HEK293 (cell line): ENCODE data around the gene NAA16.
A peak's percentile ranks its signal among the peaks of the same experiment; 100 is the strongest.

Experiments
- CTCF ChIA-PET: fragments of 350-600 bp; formaldehyde crosslinking; extraction: SDS; loops from one replicate; lab custom pipeline; 2021; ENCODE audit warnings: antibody characterized with exemption; lab: Yijun Ruan, JAX
- POLR2A ChIA-PET: fragments of 300-600 bp; formaldehyde crosslinking; extraction: SDS; loops from one replicate; lab custom pipeline; 2020; ENCODE audit warnings: antibody characterized with exemption, inconsistent platforms; lab: Yijun Ruan, JAX
- H3K27ac ChIP-seq: fragments of 200-500 bp; sonication (Bioruptor generic); 2 replicates; pipeline ENCODE4 v1.5.1; 2014; ENCODE audit warnings: low read depth, low read length, control low read depth, inconsistent platforms; ENCODE audit errors: extremely low read depth
- H3K36me3 ChIP-seq, 2 experiments: fragments of 200-500 bp in 1 of 2; sonication (Bioruptor generic) in 1 of 2; 1 replicate in 1 of 2; 2 replicates in 1 of 2; pipeline ENCODE4 v1.5.1; 2014 to 2017; ENCODE audit warnings: inconsistent platforms in 2 of 2, low read length in 2 of 2; ENCODE audit not compliant: control insufficient read depth in 2 of 2, insufficient read depth in 1 of 2
- H3K4me1 ChIP-seq: fragments of 200-500 bp; sonication (Bioruptor generic); 2 replicates; pipeline ENCODE4 v1.5.1; 2014; ENCODE audit warnings: mild to moderate bottlenecking, low read length, inconsistent platforms; ENCODE audit not compliant: control insufficient read depth, insufficient read depth
- H3K4me3 ChIP-seq: 2 replicates; pipeline ENCODE4 v1.5.1; 2011; ENCODE audit warnings: low read depth, mild to moderate bottlenecking, control low read depth, low read length, moderate library complexity
- H3K9me3 ChIP-seq: fragments of 200-500 bp; sonication (Bioruptor generic); 2 replicates; pipeline ENCODE4 v1.5.1; 2014; ENCODE audit warnings: low read depth, low read length, inconsistent platforms; ENCODE audit not compliant: control insufficient read depth, insufficient read depth
- BCL11B ChIP-seq: fragments of 450-650 bp; formaldehyde crosslinking; IDR thresholded peaks from 2 replicates; pipeline ENCODE4 v1.5.1; 2016; ENCODE audit warnings: low read depth, missing biosample characterization, missing genetic modification characterization
- EGR2 ChIP-seq: fragments of 450-650 bp; formaldehyde crosslinking; IDR thresholded peaks from 2 replicates; pipeline ENCODE4 v1.5.1; 2016; ENCODE audit warnings: low read depth, missing biosample characterization, missing genetic modification characterization
- GFI1B ChIP-seq: fragments of 450-650 bp; formaldehyde crosslinking; IDR thresholded peaks from 2 replicates; pipeline ENCODE4 v1.5.1; 2016; ENCODE audit warnings: missing biosample characterization, missing genetic modification characterization
- GLIS1 ChIP-seq: fragments of 450-650 bp; formaldehyde crosslinking; IDR thresholded peaks from 2 replicates; pipeline ENCODE4 v1.5.1; 2016; ENCODE audit warnings: missing biosample characterization, missing genetic modification characterization
- GLIS2 ChIP-seq: fragments of 450-650 bp; formaldehyde crosslinking; IDR thresholded peaks from 2 replicates; pipeline ENCODE4 v1.5.1; 2016; ENCODE audit warnings: missing biosample characterization, missing genetic modification characterization
- HOXD13 ChIP-seq: sonication (generic); formaldehyde crosslinking; IDR thresholded peaks from 2 replicates; pipeline ENCODE4 v1.8.0; 2022; ENCODE audit warnings: missing genetic modification reagents, borderline replicate concordance
- IKZF3 ChIP-seq: fragments of 450-650 bp; IDR thresholded peaks from 2 replicates; pipeline ENCODE4 v1.5.0; 2018; ENCODE audit warnings: missing biosample characterization, mild to moderate bottlenecking, missing genetic modification characterization, moderate library complexity
- KLF10 ChIP-seq: fragments of 450-650 bp; IDR thresholded peaks from 2 replicates; pipeline ENCODE4 v1.5.1; 2018; ENCODE audit warnings: missing biosample characterization, mild to moderate bottlenecking, missing genetic modification characterization
- KLF8 ChIP-seq: fragments of 450-650 bp; formaldehyde crosslinking; IDR thresholded peaks from 2 replicates; pipeline ENCODE4 v1.5.1; 2016; ENCODE audit warnings: missing biosample characterization, missing genetic modification characterization
- MEIS1 ChIP-seq: sonication (generic); formaldehyde crosslinking; IDR thresholded peaks from 2 replicates; pipeline ENCODE4 v1.8.1; 2022; ENCODE audit warnings: missing genetic modification reagents, mild to moderate bottlenecking, borderline replicate concordance
- YY1 ChIP-seq: fragments of 450-650 bp; formaldehyde crosslinking; IDR thresholded peaks from 2 replicates; pipeline ENCODE4 v1.5.1; 2018; ENCODE audit warnings: missing biosample characterization, missing genetic modification characterization
- ZBTB17 ChIP-seq: fragments of 450-650 bp; formaldehyde crosslinking; IDR thresholded peaks from 2 replicates; pipeline ENCODE4 v1.5.1; 2016; ENCODE audit warnings: missing biosample characterization, missing genetic modification characterization
- ZBTB21 ChIP-seq: fragments of 450-650 bp; formaldehyde crosslinking; IDR thresholded peaks from 2 replicates; pipeline ENCODE4 v1.5.1; 2017; ENCODE audit warnings: missing biosample characterization, missing genetic modification characterization
- ZFHX2 ChIP-seq: fragments of 450-650 bp; formaldehyde crosslinking; conservative IDR thresholded peaks from 2 replicates; pipeline ENCODE4 v1.5.1; 2016; ENCODE audit warnings: missing biosample characterization, missing genetic modification characterization
- ZFP69B ChIP-seq: fragments of 450-650 bp; formaldehyde crosslinking; IDR thresholded peaks from 2 replicates; pipeline ENCODE4 v1.5.1; 2016; ENCODE audit warnings: missing biosample characterization, missing genetic modification characterization
- ZNF211 ChIP-seq: fragments of 450-650 bp; formaldehyde crosslinking; IDR thresholded peaks from 2 replicates; pipeline ENCODE4 v1.5.1; 2016; ENCODE audit warnings: low read depth, missing biosample characterization, missing genetic modification characterization
- ZNF24 ChIP-seq: fragments of 450-650 bp; formaldehyde crosslinking; IDR thresholded peaks from 2 replicates; pipeline ENCODE4 v1.5.1; 2016; ENCODE audit warnings: missing biosample characterization, missing genetic modification characterization
- ZNF324 ChIP-seq: fragments of 450-650 bp; formaldehyde crosslinking; IDR thresholded peaks from 2 replicates; pipeline ENCODE4 v1.5.1; 2016; ENCODE audit warnings: missing biosample characterization, missing genetic modification characterization
- ZNF366 ChIP-seq: fragments of 450-650 bp; formaldehyde crosslinking; conservative IDR thresholded peaks from 2 replicates; pipeline ENCODE4 v1.5.1; 2016; ENCODE audit warnings: missing biosample characterization, missing genetic modification characterization
- ZNF391 ChIP-seq: fragments of 450-650 bp; formaldehyde crosslinking; IDR thresholded peaks from 2 replicates; pipeline ENCODE4 v1.5.1; 2016; ENCODE audit warnings: low read depth, missing biosample characterization, missing genetic modification characterization, borderline replicate concordance
- ZNF548 ChIP-seq: fragments of 450-650 bp; formaldehyde crosslinking; IDR thresholded peaks from 2 replicates; pipeline ENCODE4 v1.5.1; 2016; ENCODE audit warnings: missing biosample characterization, missing genetic modification characterization
- ZNF558 ChIP-seq: fragments of 450-650 bp; formaldehyde crosslinking; IDR thresholded peaks from 2 replicates; pipeline ENCODE4 v1.5.1; 2016; ENCODE audit warnings: missing biosample characterization, missing genetic modification characterization
- ZNF629 ChIP-seq: fragments of 450-650 bp; formaldehyde crosslinking; IDR thresholded peaks from 2 replicates; pipeline ENCODE4 v1.5.1; 2017; ENCODE audit warnings: missing biosample characterization, missing genetic modification characterization
- ZNF701 ChIP-seq: fragments of 450-650 bp; formaldehyde crosslinking; IDR thresholded peaks from 2 replicates; pipeline ENCODE4 v1.5.1; 2016; ENCODE audit warnings: missing biosample characterization, missing genetic modification characterization
- ZNF777 ChIP-seq: fragments of 450-650 bp; formaldehyde crosslinking; IDR thresholded peaks from 2 replicates; pipeline ENCODE4 v1.5.1; 2017; ENCODE audit warnings: missing biosample characterization, missing genetic modification characterization, borderline replicate concordance
- ZSCAN30 ChIP-seq: fragments of 450-650 bp; IDR thresholded peaks from 2 replicates; pipeline ENCODE4 v1.5.1; 2018; ENCODE audit warnings: missing biosample characterization, mild to moderate bottlenecking, missing genetic modification characterization, moderate library complexity
- TF ChIP-seq, protein P1 (sequence below): fragments of 450-650 bp; formaldehyde crosslinking; IDR thresholded peaks from 2 replicates; pipeline ENCODE4 v1.5.1; 2017; ENCODE audit warnings: missing biosample characterization, missing genetic modification characterization
- TF ChIP-seq, protein P2 (sequence below): fragments of 450-650 bp; formaldehyde crosslinking; IDR thresholded peaks from 2 replicates; pipeline ENCODE4 v1.5.1; 2016; ENCODE audit warnings: missing biosample characterization, missing genetic modification characterization
- TF ChIP-seq, protein P3 (sequence below): fragments of 450-650 bp; formaldehyde crosslinking; IDR thresholded peaks from 2 replicates; pipeline ENCODE4 v1.5.1; 2016; ENCODE audit warnings: missing biosample characterization, missing genetic modification characterization
- TF ChIP-seq, protein P4 (sequence below): fragments of 450-650 bp; formaldehyde crosslinking; IDR thresholded peaks from 2 replicates; pipeline ENCODE4 v1.5.1; 2016; ENCODE audit warnings: missing biosample characterization, missing genetic modification characterization
- TF ChIP-seq, protein P5 (sequence below): fragments of 450-650 bp; formaldehyde crosslinking; IDR thresholded peaks from 2 replicates; pipeline ENCODE4 v1.5.1; 2016; ENCODE audit warnings: missing biosample characterization, missing genetic modification characterization

Gene NAA16

DNA sequence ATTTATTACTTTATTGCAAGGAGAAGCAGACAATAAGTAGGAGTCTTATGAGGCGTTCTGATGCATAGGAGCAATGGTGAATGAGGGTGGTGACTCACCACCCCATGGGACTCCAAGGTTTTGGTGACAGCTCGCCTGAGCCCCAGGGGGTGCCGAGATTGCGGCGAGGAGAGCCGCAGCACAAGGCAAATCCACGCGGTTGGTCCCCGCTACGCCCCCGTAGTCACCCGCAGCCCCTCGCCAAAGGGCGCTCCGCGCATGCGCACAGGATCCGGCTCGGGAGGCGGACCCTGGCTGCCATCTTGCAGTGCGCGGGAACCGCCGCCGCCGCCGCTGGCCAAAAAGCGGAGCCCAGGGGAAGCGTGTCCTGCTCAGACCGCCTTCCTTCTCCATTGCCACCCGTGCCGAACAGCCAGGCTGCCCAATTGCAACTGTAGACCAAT is at the start of gene NAA16:
NAA16 (plus strand) TSS at position 305 of the 443 bp plus-strand sequence. CDS start 262 bp downstream, outside the sequence.
- CTCF ChIA-PET: no interaction called here
- POLR2A ChIA-PET: no interaction called here
- H3K4me1 ChIP-seq: peaks cover 12% of the 10 kb centered on the region
- peak within 1 kb of the TSS; percentile 97 for H3K4me3 ChIP-seq
- no peaks in the 10 kb centered on the region for H3K9me3 ChIP-seq
- H3K27ac ChIP-seq: peak within 1 kb of the TSS; percentile 89
- H3K36me3 ChIP-seq: no peaks in the 10 kb centered on the region
- 0 out of 2 replicates have a peak, but pooled peaks have one; percentile 14 for TF ChIP-seq ZNF391 (tag by site-specific recombination)
- TF ChIP-seq IKZF3: peak; percentile 77; the same call in 1 of the 2 replicates
- peak; percentile 81 for TF ChIP-seq ZNF629 (tag by site-specific recombination)
- TF ChIP-seq ZNF548 (tag by site-specific recombination): no peak
- peak; percentile 80 for TF ChIP-seq ZFP69B
- peak; percentile 74 for TF ChIP-seq ZSCAN30 (tag by site-specific recombination)
- TF ChIP-seq MEIS1 (CRISPR knock-in tag): no peak
- TF ChIP-seq GLIS1 (tag by site-specific recombination): peak; percentile 100
- TF ChIP-seq, protein P1, sequence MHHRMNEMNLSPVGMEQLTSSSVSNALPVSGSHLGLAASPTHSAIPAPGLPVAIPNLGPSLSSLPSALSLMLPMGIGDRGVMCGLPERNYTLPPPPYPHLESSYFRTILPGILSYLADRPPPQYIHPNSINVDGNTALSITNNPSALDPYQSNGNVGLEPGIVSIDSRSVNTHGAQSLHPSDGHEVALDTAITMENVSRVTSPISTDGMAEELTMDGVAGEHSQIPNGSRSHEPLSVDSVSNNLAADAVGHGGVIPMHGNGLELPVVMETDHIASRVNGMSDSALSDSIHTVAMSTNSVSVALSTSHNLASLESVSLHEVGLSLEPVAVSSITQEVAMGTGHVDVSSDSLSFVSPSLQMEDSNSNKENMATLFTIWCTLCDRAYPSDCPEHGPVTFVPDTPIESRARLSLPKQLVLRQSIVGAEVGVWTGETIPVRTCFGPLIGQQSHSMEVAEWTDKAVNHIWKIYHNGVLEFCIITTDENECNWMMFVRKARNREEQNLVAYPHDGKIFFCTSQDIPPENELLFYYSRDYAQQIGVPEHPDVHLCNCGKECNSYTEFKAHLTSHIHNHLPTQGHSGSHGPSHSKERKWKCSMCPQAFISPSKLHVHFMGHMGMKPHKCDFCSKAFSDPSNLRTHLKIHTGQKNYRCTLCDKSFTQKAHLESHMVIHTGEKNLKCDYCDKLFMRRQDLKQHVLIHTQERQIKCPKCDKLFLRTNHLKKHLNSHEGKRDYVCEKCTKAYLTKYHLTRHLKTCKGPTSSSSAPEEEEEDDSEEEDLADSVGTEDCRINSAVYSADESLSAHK: no peak; the same call in 1 of the 2 replicates
- peak; percentile 72; the same call in 1 of the 2 replicates for TF ChIP-seq BCL11B
- no peak; the same call in 1 of the 2 replicates for TF ChIP-seq KLF8 (tag by site-specific recombination)
- peak; percentile 27; the same call in 1 of the 2 replicates for TF ChIP-seq ZBTB17 (tag by site-specific recombination)
- TF ChIP-seq ZBTB21 (tag by site-specific recombination): peak; percentile 54; the same call in 1 of the 2 replicates
- no peak for TF ChIP-seq ZNF777 (tag by site-specific recombination)
- peak; percentile 99 for TF ChIP-seq GFI1B (tag by site-specific recombination)
- TF ChIP-seq ZNF324 (tag by site-specific recombination): peak; percentile 92
- peak; percentile 99 for TF ChIP-seq GLIS2 (tag by site-specific recombination)
- TF ChIP-seq YY1 (tag by site-specific recombination): peak; percentile 83; the same call in 1 of the 2 replicates
- TF ChIP-seq ZNF701 (tag by site-specific recombination): no peak
- TF ChIP-seq ZNF558: peak; percentile 69; the same call in 1 of the 2 replicates
- TF ChIP-seq EGR2 (tag by site-specific recombination): peak; percentile 64
- peak; percentile 75 for TF ChIP-seq ZFHX2 (tag by site-specific recombination)
- TF ChIP-seq, protein P2, sequence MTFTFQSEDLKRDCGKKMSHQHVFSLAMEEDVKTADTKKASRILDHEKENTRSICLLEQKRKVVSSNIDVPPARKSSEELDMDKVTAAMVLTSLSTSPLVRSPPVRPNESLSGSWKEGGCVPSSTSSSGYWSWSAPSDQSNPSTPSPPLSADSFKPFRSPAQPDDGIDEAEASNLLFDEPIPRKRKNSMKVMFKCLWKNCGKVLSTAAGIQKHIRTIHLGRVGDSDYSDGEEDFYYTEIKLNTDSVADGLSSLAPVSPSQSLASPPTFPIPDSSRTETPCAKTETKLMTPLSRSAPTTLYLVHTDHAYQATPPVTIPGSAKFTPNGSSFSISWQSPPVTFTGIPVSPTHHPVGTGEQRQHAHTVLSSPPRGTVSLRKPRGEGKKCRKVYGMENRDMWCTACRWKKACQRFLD (tag by site-specific recombination): no peak
- peak; percentile 89 for TF ChIP-seq ZNF24 (tag by site-specific recombination)
- TF ChIP-seq KLF10 (tag by site-specific recombination): peak; percentile 41; the same call in 1 of the 2 replicates
- TF ChIP-seq HOXD13 (CRISPR knock-in tag): no peak
- TF ChIP-seq, protein P3, sequence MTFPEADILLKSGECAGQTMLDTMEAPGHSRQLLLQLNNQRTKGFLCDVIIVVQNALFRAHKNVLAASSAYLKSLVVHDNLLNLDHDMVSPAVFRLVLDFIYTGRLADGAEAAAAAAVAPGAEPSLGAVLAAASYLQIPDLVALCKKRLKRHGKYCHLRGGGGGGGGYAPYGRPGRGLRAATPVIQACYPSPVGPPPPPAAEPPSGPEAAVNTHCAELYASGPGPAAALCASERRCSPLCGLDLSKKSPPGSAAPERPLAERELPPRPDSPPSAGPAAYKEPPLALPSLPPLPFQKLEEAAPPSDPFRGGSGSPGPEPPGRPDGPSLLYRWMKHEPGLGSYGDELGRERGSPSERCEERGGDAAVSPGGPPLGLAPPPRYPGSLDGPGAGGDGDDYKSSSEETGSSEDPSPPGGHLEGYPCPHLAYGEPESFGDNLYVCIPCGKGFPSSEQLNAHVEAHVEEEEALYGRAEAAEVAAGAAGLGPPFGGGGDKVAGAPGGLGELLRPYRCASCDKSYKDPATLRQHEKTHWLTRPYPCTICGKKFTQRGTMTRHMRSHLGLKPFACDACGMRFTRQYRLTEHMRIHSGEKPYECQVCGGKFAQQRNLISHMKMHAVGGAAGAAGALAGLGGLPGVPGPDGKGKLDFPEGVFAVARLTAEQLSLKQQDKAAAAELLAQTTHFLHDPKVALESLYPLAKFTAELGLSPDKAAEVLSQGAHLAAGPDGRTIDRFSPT (tag by site-specific recombination): peak; percentile 93
- TF ChIP-seq, protein P4, sequence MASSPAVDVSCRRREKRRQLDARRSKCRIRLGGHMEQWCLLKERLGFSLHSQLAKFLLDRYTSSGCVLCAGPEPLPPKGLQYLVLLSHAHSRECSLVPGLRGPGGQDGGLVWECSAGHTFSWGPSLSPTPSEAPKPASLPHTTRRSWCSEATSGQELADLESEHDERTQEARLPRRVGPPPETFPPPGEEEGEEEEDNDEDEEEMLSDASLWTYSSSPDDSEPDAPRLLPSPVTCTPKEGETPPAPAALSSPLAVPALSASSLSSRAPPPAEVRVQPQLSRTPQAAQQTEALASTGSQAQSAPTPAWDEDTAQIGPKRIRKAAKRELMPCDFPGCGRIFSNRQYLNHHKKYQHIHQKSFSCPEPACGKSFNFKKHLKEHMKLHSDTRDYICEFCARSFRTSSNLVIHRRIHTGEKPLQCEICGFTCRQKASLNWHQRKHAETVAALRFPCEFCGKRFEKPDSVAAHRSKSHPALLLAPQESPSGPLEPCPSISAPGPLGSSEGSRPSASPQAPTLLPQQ (tag by site-specific recombination): 0 out of 2 replicates have a peak, but pooled peaks have one; percentile 32
- TF ChIP-seq ZNF211: no peak
- peak; percentile 46; the same call in 1 of the 2 replicates for TF ChIP-seq ZNF366 (tag by site-specific recombination)
- TF ChIP-seq, protein P5, sequence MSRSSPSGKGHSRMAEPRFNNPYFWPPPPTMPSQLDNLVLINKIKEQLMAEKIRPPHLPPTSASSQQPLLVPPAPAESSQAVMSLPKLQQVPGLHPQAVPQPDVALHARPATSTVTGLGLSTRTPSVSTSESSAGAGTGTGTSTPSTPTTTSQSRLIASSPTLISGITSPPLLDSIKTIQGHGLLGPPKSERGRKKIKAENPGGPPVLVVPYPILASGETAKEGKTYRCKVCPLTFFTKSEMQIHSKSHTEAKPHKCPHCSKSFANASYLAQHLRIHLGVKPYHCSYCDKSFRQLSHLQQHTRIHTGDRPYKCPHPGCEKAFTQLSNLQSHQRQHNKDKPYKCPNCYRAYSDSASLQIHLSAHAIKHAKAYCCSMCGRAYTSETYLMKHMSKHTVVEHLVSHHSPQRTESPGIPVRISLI (tag by site-specific recombination): no peak
